Measurements from ENCODE around the gene THADA. TPM values are rescaled to one million over a fixed set of nuclear protein-coding genes. Genes with fewer than 3 reads are reported as not detected.

The THADA gene
- total RNA-seq, 2 experiments from 2014 or later, result 31.2 to 32.3 TPM

- TF ChIP-seq CTCF (conservative IDR thresholded peaks at IDR 0.05; ENCODE audit: low read length), result no peak
- no peak for TF ChIP-seq EZH2phosphoT487 (IDR thresholded peaks at IDR 0.05; ENCODE audit: borderline replicate concordance, low read depth, low read length)
- Histone ChIP-seq H4K20me1 (ENCODE audit: insufficient read depth, low read length) (no peaks in the 10 kb centered on the region), H3K79me2 (ENCODE audit: insufficient read depth, low read depth, low read length) (no peaks in the 10 kb centered on the region), H3K4me3 (ENCODE audit: low read depth, low read length, poor library complexity, severe bottlenecking) (no peak overlapping the region), H3K27ac (ENCODE audit: low read depth, low read length, poor library complexity, severe bottlenecking) (no peak overlapping the region), H3K4me1 (ENCODE audit: insufficient read depth, low read length, poor library complexity, severe bottlenecking) (no peaks in the 10 kb centered on the region), H3K9me3 (ENCODE audit: low read length) (no peaks in the 10 kb centered on the region), H3K4me2 (ENCODE audit: low read length) (no peak overlapping the region), H2AFZ (ENCODE audit: low read length) (no peak overlapping the region), H3K36me3 (ENCODE audit: insufficient read depth, low read length) (peaks cover 5% of the 10 kb centered on the region; the same call in 1 of the 2 replicates), H3K9me2 (ENCODE audit: insufficient read depth, low read length) (no peaks in the 10 kb centered on the region)
- POLR2A ChIA-PET, result interaction anchor here (0.5 to 0.8 kb wide), 2 partner anchors 123 to 455 kb away, joined by 3 to 4 read pairs; no protein-coding TSS in a partner anchor
- CTCF ChIA-PET (ENCODE audit: unreplicated experiment), result no interaction called here
- intact Hi-C loops (cut with micrococcal nuclease; ENCODE audit: unreplicated experiment), result no loop called here
- BruUV-seq (replicated peaks), result no TSS peak
- no peak for DNase-seq (ENCODE audit: low spot score)
Observed at GRCh38 chr2:43325107-43325811, 270.6 kb downstream of the THADA start.

DNA sequence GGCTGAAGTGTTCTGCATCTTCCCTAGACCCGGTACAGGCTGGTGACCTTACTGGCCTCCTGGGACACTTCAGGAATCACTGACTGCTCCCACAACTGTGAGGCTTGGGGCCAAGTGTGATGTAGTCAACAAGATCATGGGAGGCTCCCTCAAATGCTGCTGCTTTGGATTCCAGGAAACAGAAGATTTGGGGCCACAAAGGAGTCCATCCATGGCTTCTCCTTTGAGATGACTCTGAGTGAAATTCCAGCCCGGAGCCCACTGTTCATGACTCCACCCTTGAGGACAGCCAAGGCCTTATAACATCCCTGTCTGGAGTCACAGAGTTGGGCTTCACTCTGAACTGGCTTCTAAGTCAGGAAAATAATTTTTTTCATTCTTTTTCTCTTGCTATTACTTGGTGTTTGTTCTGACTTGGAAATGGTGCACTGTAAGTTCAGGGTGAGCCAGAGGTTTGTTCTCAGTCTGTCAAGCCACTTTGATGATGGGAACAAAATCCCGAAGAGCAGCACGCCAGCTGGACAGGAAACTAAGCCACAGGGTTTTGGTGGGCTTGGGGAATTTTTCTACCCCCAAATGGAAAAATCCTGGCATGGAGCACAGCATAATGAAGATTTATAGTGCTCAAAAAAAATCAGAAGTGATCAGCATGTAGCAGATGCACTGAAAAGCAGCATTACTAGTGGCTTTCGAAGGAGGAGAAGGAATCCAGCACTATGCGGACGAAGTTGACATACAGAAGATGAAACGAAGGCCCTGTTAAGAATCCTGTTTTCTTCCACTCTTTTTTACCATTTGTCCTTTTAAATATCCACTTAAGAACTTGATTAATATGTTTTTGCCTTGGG lies 271.4 kb downstream of the THADA start:
- ChIA-PET CTCF (ENCODE audit: unreplicated experiment) (no interaction called here), POLR2A (no interaction called here)
- DNase-seq (ENCODE audit: low spot score), result no peak
- Histone ChIP-seq H3K9me2 (ENCODE audit: insufficient read depth, low read length) (no peaks in the 10 kb centered on the region), H3K4me1 (ENCODE audit: insufficient read depth, low read length, poor library complexity, severe bottlenecking) (no peaks in the 10 kb centered on the region), H3K79me2 (ENCODE audit: insufficient read depth, low read depth, low read length) (no peaks in the 10 kb centered on the region), H3K9me3 (ENCODE audit: low read length) (no peaks in the 10 kb centered on the region), H3K4me3 (ENCODE audit: low read depth, low read length, poor library complexity, severe bottlenecking) (no peak overlapping the region), H4K20me1 (ENCODE audit: insufficient read depth, low read length) (no peaks in the 10 kb centered on the region), H3K36me3 (ENCODE audit: insufficient read depth, low read length) (peaks cover 9% of the 10 kb centered on the region; the same call in 1 of the 2 replicates), H2AFZ (ENCODE audit: low read length) (no peak overlapping the region), H3K27ac (ENCODE audit: low read depth, low read length, poor library complexity, severe bottlenecking) (no peak overlapping the region), H3K4me2 (ENCODE audit: low read length) (no peak overlapping the region)
- TF ChIP-seq CTCF (conservative IDR thresholded peaks at IDR 0.05; ENCODE audit: low read length) (no peak), EZH2phosphoT487 (IDR thresholded peaks at IDR 0.05; ENCODE audit: borderline replicate concordance, low read depth, low read length) (no peak)
- intact Hi-C loops (cut with micrococcal nuclease; ENCODE audit: unreplicated experiment), result no loop called here
- BruUV-seq (replicated peaks), result no TSS peak

Data from OCI-LY7 (cell line).